Measurements from ENCODE around the gene HELZ2.

- TF ChIP-seq CTCF (IDR thresholded peaks at IDR 0.05; ENCODE audit: low read depth, low read length, poor library complexity, severe bottlenecking) (no peak), EZH2phosphoT487 (IDR thresholded peaks at IDR 0.05; ENCODE audit: borderline replicate concordance, low read length) (no peak)
Measured at GRCh38 chr20:63582382-63583063, 8.5 kb upstream of the HELZ2 start.

Data from DOHH2 (cell line).